ENCODE measurements around the gene RNF220. TPM values are rescaled to one million over a fixed set of nuclear protein-coding genes. Genes with fewer than 3 reads are reported as not detected.

The RNF220 gene
- total and polyA plus RNA-seq, 9 of the 15 experiments (the other 6 are each of a cell fraction or from before 2014, with no cell fraction given) = 5.1 to 117 (median 66.9) TPM

DNA sequence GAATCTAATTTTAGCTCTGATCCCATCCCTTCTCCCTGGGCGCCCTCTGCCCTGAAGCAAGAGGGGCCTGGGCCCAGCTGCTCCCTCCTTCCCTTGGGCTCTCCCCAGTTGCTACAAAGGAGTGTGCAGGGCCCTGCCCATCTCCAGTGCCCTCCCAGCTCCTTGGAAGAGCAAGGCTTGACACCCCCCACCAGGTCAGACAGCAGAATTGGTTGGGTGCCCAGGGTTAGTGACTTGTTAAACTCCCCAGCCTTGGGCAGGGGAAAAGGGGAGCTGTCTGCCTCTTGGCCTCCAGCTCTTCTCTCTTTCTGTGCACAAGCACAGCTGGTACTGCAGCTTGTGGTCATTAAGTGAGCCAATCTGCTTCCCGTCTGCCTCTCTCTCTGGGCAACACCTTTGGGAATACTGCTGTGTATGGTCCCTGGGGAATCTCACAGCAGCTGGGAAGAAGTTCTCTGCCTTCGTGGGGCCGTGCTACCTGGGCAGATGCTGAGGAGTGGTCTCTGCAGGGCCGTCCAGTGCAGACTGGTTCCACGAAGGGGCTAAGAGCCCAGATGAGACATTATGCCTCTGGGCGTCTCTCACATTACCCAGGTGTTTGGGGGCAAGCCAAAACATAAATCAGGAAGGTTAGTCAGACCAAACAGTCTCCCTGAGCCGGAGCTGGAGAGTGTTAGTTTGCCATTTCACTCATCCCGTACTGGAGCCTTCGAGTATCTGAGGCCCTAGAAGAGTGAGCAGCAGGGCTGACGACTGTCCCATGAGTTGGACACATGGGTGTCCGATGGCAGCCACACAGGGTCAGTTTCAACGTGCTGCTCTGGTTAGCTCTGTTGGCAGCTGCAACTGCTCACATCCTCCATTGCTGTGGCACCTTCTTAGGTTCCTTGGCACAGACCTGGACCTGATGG is 231.9 kb downstream of the RNF220 start:
- POLR2A ChIA-PET = interaction anchor here (0.7 to 21.3 kb wide), 9 partner anchors 3 to 419 kb away, joined by 3 to 328 read pairs (median 4); partner anchors contain the start of genes ARMH1 and TMEM53
- BruUV-seq (replicated peaks) = no TSS peak
- 66% methylated on average over 13 of the region's 13 CpGs for WGBS (ENCODE audit: insufficient coverage, low coverage, missing lambda C conversion rate)
- Histone ChIP-seq H3K27ac (ENCODE audit: extremely low read depth, low read depth, low read length) (peak overlapping the region; percentile 49; the same call in 2 of the 3 replicates), H3K9ac (ENCODE audit: insufficient read depth in 1 of 2, low read depth in 2 of 2, low read length in 2 of 2) (peak overlapping the region; percentile 26 to 78; a peak in 2 of 4 replicates), H2AFZ (ENCODE audit: low read depth, low read length) (no peak overlapping the region), H3K4me2 (ENCODE audit: insufficient read depth, low read length) (peak overlapping the region; percentile 62; the same call in 1 of the 2 replicates), H4K20me1 (replicated peaks; ENCODE audit: control insufficient read depth, insufficient read depth, low read length) (peaks cover 4% of the 10 kb centered on the region; the same call in 1 of the 2 replicates), H3K27me3 (ENCODE audit: control insufficient read depth in 2 of 2, insufficient read depth in 2 of 2, low read length in 2 of 2) (no peaks in the 10 kb centered on the region), H3K36me3 (ENCODE audit: control insufficient read depth, insufficient read depth, low read length) (peaks cover 88% of the 10 kb centered on the region), H3K4me1 (replicated peaks in 1 of 2; ENCODE audit: control insufficient read depth in 2 of 2, insufficient read depth in 2 of 2, low read length in 2 of 2) (peaks cover 46 to 49% of the 10 kb centered on the region in 2 experiments; a peak in 4 of 5 replicates), H3K79me2 (ENCODE audit: control insufficient read depth, insufficient read depth, low read length) (peaks cover 35% of the 10 kb centered on the region), H3K4me3 (no peak overlapping the region), H3K9me1 (ENCODE audit: control insufficient read depth, insufficient read depth, low read length) (peaks cover 10% of the 10 kb centered on the region), H3K9me3 (replicated peaks; ENCODE audit: control insufficient read depth, insufficient read depth, low read depth, low read length) (no peaks in the 10 kb centered on the region)
- in situ Hi-C loops (cut with MboI) (no loop called here), intact Hi-C loops (cut with micrococcal nuclease) (loop anchor here (10.0 kb wide), 1 partner anchor 168 kb away; the partner anchor contains the start of genes BTBD19, DYNLT4 and PLK3)
- DNase-seq (ENCODE audit: extremely low read depth in 1 of 4, low spot score in 3 of 4) = no peak
- ATAC-seq = peak; percentile 3
- FAIRE-seq = no peak
- CTCF ChIA-PET (ENCODE audit: low intra/inter-chr PET ratio) = no interaction called here
- TF ChIP-seq, protein P1, sequence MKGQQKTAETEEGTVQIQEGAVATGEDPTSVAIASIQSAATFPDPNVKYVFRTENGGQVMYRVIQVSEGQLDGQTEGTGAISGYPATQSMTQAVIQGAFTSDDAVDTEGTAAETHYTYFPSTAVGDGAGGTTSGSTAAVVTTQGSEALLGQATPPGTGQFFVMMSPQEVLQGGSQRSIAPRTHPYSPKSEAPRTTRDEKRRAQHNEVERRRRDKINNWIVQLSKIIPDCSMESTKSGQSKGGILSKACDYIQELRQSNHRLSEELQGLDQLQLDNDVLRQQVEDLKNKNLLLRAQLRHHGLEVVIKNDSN (CRISPR knock-in tag; IDR thresholded peaks at IDR 0.05) = 0 out of 2 replicates have a peak, but pooled peaks have one; percentile 41
- TF ChIP-seq, protein P2, sequence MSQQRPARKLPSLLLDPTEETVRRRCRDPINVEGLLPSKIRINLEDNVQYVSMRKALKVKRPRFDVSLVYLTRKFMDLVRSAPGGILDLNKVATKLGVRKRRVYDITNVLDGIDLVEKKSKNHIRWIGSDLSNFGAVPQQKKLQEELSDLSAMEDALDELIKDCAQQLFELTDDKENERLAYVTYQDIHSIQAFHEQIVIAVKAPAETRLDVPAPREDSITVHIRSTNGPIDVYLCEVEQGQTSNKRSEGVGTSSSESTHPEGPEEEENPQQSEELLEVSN (IDR thresholded peaks at IDR 0.05; ENCODE audit: borderline replicate concordance in 1 of 2, extremely low read depth in 1 of 2, insufficient read depth in 1 of 2, insufficient read length in 1 of 2, low read depth in 1 of 2, low read length in 1 of 2, poor library complexity in 1 of 2, severe bottlenecking in 1 of 2) = peak; percentile 34 to 68
- TF ChIP-seq L3MBTL2 (IDR thresholded peaks at IDR 0.05) = peak; percentile 35; the same call in 1 of the 2 replicates
- TF ChIP-seq, protein P3, sequence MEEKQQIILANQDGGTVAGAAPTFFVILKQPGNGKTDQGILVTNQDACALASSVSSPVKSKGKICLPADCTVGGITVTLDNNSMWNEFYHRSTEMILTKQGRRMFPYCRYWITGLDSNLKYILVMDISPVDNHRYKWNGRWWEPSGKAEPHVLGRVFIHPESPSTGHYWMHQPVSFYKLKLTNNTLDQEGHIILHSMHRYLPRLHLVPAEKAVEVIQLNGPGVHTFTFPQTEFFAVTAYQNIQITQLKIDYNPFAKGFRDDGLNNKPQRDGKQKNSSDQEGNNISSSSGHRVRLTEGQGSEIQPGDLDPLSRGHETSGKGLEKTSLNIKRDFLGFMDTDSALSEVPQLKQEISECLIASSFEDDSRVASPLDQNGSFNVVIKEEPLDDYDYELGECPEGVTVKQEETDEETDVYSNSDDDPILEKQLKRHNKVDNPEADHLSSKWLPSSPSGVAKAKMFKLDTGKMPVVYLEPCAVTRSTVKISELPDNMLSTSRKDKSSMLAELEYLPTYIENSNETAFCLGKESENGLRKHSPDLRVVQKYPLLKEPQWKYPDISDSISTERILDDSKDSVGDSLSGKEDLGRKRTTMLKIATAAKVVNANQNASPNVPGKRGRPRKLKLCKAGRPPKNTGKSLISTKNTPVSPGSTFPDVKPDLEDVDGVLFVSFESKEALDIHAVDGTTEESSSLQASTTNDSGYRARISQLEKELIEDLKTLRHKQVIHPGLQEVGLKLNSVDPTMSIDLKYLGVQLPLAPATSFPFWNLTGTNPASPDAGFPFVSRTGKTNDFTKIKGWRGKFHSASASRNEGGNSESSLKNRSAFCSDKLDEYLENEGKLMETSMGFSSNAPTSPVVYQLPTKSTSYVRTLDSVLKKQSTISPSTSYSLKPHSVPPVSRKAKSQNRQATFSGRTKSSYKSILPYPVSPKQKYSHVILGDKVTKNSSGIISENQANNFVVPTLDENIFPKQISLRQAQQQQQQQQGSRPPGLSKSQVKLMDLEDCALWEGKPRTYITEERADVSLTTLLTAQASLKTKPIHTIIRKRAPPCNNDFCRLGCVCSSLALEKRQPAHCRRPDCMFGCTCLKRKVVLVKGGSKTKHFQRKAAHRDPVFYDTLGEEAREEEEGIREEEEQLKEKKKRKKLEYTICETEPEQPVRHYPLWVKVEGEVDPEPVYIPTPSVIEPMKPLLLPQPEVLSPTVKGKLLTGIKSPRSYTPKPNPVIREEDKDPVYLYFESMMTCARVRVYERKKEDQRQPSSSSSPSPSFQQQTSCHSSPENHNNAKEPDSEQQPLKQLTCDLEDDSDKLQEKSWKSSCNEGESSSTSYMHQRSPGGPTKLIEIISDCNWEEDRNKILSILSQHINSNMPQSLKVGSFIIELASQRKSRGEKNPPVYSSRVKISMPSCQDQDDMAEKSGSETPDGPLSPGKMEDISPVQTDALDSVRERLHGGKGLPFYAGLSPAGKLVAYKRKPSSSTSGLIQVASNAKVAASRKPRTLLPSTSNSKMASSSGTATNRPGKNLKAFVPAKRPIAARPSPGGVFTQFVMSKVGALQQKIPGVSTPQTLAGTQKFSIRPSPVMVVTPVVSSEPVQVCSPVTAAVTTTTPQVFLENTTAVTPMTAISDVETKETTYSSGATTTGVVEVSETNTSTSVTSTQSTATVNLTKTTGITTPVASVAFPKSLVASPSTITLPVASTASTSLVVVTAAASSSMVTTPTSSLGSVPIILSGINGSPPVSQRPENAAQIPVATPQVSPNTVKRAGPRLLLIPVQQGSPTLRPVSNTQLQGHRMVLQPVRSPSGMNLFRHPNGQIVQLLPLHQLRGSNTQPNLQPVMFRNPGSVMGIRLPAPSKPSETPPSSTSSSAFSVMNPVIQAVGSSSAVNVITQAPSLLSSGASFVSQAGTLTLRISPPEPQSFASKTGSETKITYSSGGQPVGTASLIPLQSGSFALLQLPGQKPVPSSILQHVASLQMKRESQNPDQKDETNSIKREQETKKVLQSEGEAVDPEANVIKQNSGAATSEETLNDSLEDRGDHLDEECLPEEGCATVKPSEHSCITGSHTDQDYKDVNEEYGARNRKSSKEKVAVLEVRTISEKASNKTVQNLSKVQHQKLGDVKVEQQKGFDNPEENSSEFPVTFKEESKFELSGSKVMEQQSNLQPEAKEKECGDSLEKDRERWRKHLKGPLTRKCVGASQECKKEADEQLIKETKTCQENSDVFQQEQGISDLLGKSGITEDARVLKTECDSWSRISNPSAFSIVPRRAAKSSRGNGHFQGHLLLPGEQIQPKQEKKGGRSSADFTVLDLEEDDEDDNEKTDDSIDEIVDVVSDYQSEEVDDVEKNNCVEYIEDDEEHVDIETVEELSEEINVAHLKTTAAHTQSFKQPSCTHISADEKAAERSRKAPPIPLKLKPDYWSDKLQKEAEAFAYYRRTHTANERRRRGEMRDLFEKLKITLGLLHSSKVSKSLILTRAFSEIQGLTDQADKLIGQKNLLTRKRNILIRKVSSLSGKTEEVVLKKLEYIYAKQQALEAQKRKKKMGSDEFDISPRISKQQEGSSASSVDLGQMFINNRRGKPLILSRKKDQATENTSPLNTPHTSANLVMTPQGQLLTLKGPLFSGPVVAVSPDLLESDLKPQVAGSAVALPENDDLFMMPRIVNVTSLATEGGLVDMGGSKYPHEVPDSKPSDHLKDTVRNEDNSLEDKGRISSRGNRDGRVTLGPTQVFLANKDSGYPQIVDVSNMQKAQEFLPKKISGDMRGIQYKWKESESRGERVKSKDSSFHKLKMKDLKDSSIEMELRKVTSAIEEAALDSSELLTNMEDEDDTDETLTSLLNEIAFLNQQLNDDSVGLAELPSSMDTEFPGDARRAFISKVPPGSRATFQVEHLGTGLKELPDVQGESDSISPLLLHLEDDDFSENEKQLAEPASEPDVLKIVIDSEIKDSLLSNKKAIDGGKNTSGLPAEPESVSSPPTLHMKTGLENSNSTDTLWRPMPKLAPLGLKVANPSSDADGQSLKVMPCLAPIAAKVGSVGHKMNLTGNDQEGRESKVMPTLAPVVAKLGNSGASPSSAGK (IDR thresholded peaks at IDR 0.05) = peak; percentile 80

All from K562 (cell line).